ENCODE results near the gene KIFC1.

Gene KIFC1

GRCh38 chr6:33410050-33410710, 18.6 kb downstream of the KIFC1 start:
- DNase-seq (ENCODE audit: insufficient read length, low spot score) (peak; percentile 91), FAIRE-seq (peak; percentile 96)

DNA sequence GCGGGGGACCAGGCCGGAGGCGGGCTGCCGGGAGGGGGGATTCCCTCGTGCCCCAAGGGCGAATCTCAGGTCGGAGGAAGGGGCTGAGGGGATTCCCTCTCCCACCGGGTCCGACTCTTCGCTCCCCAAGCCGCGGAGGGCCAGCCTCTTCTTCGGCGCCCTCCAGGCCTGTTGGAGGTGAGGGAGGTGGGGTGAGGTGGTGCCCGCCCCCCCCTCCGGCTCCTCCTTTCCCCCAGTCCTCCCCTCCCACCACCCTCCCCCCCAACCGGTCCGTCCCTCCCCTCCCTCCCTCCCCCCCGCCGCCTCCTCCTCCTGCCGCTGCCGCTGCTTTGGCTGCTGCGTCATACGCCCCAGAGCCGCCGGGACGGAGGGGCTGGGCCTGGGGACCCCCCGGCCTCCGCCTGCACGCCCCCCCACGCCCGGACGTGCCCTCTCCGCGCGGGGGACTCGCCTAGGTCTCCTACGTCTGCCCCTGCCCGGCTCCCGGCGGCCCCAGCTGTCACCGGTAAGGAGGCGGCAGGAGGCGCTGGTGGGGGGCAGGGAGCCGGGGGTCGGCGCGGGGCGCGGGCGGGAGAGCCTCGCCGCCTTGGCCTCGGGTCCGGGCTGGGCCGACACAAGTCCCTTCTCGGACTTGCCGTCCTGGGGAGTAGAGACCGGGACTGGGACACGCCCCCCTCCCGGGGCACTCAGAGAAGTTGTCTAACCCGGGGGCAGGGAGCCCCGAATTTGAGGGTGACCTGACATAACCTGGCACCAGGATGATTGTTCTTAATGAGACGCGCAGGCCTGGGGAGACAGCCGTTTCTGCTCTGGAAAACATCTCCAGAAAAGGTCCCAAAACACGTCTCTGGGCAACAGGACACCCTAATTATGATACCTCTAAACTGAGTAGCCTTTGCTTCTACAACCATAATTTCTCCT, 19.3 kb downstream of the KIFC1 start, which contains the start of gene PHF1:
PHF1 (plus strand) TSS at position 304 of the 921 bp plus-strand sequence. CDS start 1,250 bp downstream, outside the sequence.
- DNase-seq (ENCODE audit: insufficient read length, low spot score) = no peak

DNA sequence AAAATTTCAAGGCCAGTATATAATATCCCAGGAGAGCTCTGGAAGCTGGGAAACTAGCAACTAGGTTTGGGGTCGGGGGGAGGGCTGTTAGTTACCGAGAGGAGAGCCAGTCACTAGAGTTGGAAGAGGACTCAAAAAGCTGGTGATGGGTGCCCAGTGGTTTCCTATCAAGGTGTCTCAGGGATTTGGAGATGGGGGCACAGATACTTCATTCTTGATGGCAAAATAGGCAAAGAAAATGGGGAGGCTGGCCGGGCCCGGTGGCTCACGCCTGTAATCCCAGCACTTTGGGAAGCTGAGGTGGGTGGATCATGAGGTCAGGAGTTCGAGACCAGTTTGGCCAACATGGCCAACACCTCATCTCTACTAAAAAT, 20.0 kb downstream of the KIFC1 start:
- FAIRE-seq (no peak), DNase-seq (ENCODE audit: insufficient read length, low spot score) (no peak)

More for the DNA sequence above, 19.3 kb downstream of the KIFC1 start, which contains the start of gene PHF1:
- no peak for FAIRE-seq

DNA sequence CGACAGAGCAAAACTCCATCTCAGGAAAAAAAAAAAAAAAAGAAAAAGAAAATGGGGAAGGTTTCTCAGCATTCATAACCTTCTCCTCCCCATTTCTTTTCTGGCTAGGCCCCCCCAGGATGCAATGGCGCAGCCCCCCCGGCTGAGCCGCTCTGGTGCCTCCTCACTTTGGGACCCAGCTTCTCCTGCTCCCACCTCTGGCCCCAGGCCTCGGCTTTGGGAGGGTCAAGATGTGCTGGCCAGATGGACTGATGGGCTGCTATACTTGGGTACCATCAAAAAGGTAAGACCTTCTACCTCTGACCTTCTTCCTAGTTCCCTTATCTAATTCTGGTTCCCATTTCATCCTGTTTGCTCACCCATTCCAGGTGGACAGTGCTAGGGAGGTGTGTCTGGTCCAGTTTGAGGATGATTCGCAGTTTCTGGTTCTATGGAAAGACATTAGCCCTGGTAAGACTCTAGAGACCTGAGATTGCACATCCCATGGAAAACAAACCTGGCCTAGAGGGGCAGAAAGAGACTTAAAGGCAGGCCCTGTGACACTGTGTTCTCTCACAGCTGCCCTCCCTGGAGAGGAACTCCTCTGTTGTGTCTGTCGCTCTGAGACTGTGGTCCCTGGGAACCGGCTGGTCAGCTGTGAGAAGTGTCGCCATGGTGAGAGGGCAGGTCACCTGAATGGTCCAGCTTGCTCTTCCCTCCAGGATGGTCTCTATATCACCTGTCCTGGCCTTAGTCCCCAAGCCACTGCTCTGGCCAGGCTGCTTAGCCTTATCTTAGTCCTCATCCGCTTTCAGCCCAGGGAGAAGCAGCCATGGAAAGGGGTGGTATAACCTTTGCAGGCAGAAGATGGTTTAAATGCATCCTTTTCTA, 20.8 kb downstream of the KIFC1 start:
- FAIRE-seq (no peak), DNase-seq (ENCODE audit: insufficient read length, low spot score) (no peak)

- FAIRE-seq (no peak), DNase-seq (ENCODE audit: insufficient read length, low spot score) (no peak)
Observed at GRCh38 chr6:33413241-33414120, 21.9 kb downstream of the KIFC1 start.

GRCh38 chr6:33414592-33415271, 23.1 kb downstream of the KIFC1 start:
- FAIRE-seq (no peak), DNase-seq (ENCODE audit: insufficient read length, low spot score) (no peak)

- no peak for FAIRE-seq
- no peak for DNase-seq (ENCODE audit: insufficient read length, low spot score)
Observed at GRCh38 chr6:33415831-33416230, 24.2 kb downstream of the KIFC1 start.

DNA sequence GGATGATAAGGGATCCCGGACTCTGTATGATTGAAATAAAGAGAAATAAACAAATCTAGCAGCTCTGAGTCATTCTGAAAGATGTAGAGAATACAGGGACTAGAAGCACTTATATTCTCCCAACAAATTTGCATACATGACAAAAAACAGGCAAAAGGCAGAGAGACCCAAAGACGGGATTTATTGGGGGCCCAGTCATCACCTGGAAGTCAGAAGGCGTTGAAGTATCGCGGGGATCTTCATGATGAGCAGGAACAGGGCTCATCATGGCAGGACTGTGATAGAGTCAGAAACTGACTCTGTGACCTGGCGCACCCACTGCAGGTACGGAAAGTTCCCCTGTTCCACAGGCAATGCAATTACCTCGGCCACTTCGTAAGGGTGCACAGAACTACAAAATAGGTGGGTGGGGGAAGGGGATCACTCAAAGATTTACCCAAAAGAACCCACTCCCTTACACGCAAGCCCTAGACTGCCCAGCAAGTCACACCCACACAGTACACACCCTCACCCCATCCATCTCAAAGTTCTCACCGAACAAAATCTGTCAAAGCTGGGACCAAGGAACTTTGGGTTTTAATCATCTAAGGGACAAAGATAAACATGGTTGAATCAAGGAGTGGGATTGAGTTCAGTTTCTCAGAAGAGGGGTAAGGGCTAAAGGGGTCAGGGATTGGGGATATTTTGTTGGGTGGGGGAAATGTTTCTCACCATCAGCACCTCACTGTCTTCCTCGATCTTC, 24.9 kb downstream of the KIFC1 start:
- FAIRE-seq (peak; percentile 77), DNase-seq (ENCODE audit: insufficient read length, low spot score) (no peak)

DNA sequence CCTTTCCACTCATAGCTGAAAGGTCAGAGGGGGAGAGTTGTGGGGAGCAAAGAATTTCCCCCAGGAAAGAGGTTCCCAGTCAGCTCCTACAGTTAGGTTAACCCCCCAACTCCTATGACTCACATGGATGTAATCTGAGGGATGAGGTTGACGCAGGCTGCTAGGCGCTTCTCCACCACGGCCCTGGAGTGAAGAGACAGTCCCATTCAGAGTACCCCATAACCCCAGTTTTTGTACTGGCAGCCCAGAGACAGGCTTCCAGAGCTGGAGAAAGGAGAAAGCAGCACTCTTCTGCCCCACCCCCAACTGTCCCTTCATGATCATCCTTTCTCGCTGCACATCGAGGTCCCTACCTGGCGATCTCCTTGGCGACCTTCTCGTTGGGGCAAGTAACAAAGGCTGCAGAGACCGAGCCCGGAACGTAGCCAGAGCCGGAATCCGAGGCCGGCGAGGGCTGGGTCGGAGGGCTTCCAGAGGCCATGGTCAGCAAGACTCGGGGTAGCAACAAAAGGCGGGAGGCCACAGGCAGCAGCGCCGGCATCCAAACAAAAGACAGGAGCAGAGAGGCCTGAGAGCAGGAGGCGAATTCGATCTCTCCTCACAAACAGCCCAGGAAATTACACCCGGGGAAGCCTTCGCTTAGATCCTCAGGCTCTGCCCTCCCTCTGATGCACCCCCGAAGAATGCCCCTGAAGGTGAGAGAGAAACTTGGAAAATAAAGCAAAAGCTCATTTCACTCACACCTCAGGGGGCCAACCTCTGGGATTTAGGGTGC, 25.7 kb downstream of the KIFC1 start:
- FAIRE-seq (peak; percentile 61), DNase-seq (ENCODE audit: insufficient read length, low spot score) (no peak)

DNA sequence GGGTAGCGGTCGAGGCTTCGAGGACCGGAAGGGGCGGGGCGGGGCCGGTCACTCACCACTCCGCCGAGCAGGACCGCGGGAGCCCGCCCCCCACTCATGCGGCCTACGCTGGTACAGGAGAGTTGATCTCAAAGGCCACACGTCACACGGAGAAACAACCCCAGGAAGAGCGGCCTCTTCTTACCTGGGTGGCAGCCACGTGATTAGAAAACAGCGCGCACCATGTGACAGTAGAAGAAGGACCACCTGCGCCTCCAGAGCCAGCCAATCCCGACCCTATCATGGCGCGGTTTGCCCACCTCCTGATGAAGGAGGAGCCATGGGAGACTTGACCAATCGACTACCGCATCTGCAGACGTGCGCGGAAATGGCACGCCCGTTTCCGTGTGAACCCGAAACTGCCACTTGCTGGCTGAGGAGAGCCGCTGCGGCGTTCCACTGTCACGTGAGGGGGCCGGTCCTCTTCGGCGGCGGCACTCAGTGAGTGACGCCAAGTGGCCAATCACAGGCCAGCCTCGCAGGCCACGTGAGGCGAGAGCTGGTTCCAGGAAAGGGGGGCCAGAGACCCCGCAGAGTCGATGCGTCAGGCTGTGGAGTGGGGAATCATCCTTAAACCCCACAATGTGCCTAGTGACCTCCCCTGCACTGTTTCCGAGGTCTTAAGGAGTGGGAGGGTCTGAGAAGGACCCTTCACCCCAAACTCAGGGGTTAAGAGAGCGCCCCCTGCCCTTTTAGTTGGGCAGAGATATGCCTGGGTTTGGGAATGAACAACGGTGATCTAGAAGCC, 26.5 kb downstream of the KIFC1 start, which contains the start of gene CUTA:
CUTA (minus strand) TSS at position 205 of the 787 bp plus-strand sequence; CDS start at position 98, 107 bp downstream.
- peak; percentile 99 for FAIRE-seq
- DNase-seq (ENCODE audit: insufficient read length, low spot score) = peak; percentile 83

GRCh38 chr6:33418690-33419291, 27.2 kb downstream of the KIFC1 start:
- no peak for DNase-seq (ENCODE audit: insufficient read length, low spot score)
- FAIRE-seq = no peak

DNA sequence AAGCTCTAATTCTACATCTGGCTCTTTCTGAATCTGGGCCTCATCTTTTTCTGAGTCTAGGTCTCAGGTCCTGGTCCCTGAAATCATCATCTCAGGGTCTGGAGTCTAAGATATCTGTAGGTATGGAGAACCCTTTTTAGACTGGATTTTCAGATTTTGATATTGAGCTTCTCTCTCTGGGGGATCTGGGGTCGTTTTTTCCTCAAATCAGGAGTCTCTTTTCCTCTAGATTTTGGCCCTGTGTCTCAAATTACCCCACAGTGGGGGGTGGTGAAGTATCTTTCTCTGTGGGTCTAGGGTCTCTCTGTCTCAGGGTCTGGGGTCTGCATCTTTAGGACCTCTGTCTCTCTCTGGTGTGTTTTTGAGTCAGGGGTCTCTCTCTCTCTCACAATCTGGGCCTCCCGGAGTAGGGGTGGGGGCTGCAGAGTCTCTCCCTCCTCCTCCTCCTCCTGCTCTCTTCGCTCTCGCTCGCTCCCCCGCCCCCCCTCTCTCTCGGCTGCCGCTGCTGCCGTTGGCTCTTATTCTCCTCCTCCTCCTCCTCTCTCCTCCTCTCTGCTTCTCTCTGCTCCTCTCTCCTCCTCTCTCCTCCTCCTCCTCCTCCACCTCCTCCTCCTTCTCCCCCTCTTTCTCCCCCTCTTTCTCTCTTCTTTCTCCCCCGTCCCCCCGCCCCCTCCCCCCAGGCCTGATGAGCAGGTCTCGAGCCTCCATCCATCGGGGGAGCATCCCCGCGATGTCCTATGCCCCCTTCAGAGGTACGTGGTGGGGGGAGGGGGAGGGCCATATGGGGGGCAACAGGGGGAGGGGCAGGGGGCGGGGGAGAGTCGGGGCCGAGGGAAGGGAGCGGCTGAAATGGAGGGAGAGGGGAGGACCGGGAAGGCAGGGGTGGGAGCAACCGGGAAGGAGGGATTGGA, 28.2 kb downstream of the KIFC1 start, which contains the start of gene SYNGAP1:
SYNGAP1 (plus strand) TSS at position 486 of the 911 bp plus-strand sequence; CDS start at position 686, 200 bp downstream.
- no peak for DNase-seq (ENCODE audit: insufficient read length, low spot score)
- FAIRE-seq = no peak

DNA sequence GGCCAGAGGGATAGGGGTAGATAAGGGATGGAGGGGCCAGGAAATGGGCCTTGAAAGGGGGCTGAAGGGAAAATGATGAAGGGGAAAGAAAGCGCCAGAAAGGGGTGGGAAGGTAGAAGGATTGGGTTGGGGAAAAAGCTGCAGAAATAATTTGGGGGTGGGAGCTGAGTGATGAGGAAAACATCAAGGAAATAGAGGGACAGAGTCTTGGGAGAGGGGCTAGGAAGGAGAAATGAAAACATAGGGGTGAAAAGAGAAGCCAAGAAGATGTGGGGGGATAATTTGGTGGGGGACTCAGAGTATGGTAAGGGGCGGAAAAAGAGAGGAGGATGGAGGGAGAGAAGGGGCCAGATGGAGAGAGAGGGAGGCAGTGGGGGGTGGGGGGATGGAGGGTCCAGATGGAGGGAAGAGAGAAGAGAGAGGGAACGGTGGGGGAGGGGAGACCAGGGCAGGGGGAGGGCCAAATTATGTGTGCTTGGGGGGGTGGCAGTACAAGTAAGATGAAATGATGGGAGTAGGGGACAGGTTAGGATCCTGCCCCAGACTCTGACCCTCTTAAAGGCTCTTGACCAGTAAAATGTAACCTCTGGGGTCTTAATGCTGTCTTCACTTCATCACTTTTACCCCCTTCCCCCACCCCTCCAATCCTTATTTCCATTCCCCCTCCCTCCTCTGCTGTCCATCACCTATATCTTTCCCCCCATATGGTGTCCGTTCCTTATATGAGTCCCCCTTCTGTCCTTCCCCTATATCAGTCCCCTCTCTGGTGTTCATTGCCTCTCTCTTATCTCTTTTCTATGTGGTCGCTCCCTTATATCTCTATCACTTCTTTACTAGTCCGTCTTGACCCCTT, 29.1 kb downstream of the KIFC1 start:
- DNase-seq (ENCODE audit: insufficient read length, low spot score) (no peak), FAIRE-seq (no peak)

DNA sequence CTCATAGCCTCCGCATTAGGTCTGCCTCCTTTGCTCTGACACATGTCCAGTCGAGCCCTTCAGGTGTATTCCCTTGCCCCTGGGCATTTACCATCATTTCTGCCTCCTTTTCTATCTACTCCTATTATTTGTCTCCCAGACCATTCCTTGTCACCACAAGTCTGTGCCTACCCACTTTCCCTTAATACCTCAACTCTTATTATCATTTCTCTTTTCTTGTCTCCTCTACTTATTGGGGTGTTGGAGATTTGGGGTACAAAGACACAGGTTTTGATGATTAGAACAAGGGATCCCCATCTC, 29.7 kb downstream of the KIFC1 start:
- FAIRE-seq (no peak), DNase-seq (ENCODE audit: insufficient read length, low spot score) (no peak)

DNA sequence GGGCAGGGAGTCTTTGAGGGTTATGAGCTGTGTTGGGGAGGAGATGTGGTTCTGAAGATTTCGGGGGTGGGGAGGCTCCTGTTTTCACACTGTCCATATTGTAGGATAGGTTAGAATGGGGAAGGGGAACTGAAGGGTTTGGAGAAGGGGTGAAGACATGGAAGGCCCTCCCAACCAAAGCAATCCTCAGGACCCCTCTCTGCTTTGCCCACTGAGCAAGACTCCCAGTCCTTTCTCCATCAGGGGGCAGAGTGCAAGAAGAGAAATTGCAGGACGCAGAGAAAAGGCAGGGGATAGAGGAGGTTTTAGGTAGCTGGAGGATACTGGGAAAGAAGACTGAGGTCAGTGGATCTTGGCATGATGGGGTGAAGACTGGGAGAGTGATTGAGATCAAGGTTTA, 32.2 kb downstream of the KIFC1 start:
- no peak for DNase-seq (ENCODE audit: insufficient read length, low spot score)
- FAIRE-seq = no peak

Measured in GM19239 (cell line).